Suppressor macrophage (primary cell): ENCODE measurements around the gene DNAJB5.
"Not testable (repeated sequence)": the region's sequence is repeated elsewhere in the genome, so short reads cannot be mapped to it uniquely, and the experiment has no call there.

Source experiments
- DNase-seq, 4 experiments: peaks; one replicate each; pipeline ENCODE4 v3.0.0-alpha.2; 2020 to 2022

The DNAJB5 gene

GRCh38 chr9:35000535-35001284, 11.2 kb downstream of the DNAJB5 start:
- no peak for DNase-seq

GRCh38 chr9:35001285-35001677, 11.7 kb downstream of the DNAJB5 start:
- DNase-seq = no peak

- DNase-seq = no peak
Observed at GRCh38 chr9:35001803-35002502, 12.4 kb downstream of the DNAJB5 start.

GRCh38 chr9:35002623-35003022, 13.1 kb downstream of the DNAJB5 start:
- no peak for DNase-seq

GRCh38 chr9:35004299-35004698, 14.8 kb downstream of the DNAJB5 start:
- not testable (repeated sequence) for DNase-seq

GRCh38 chr9:35010351-35010958, 20.9 kb downstream of the DNAJB5 start:
- DNase-seq = no peak

- DNase-seq = no peak
Observed at GRCh38 chr9:35014517-35014916, 25.0 kb downstream of the DNAJB5 start.

- DNase-seq = peak in 1 of 4 experiments; percentile 7
Observed at GRCh38 chr9:35023443-35023842, 33.9 kb downstream of the DNAJB5 start.

- no peak for DNase-seq
Observed at GRCh38 chr9:35026671-35027070, 37.1 kb downstream of the DNAJB5 start.

GRCh38 chr9:35027374-35027773, 37.8 kb downstream of the DNAJB5 start:
- no peak for DNase-seq

GRCh38 chr9:35027860-35028259, 38.3 kb downstream of the DNAJB5 start:
- no peak for DNase-seq

GRCh38 chr9:35028341-35028740, 38.8 kb downstream of the DNAJB5 start:
- no peak for DNase-seq

GRCh38 chr9:35029241-35029640, 39.7 kb downstream of the DNAJB5 start:
- no peak for DNase-seq

- DNase-seq = peak; percentile 11 to 38 (median 26)
Observed at GRCh38 chr9:35029852-35030251, 40.3 kb downstream of the DNAJB5 start.

GRCh38 chr9:35033101-35033500, 43.6 kb downstream of the DNAJB5 start:
- no peak for DNase-seq

GRCh38 chr9:35035851-35036701, 46.5 kb downstream of the DNAJB5 start:
- peak in 1 of 4 experiments; percentile 13 for DNase-seq

GRCh38 chr9:35042081-35042604, 52.6 kb downstream of the DNAJB5 start:
- DNase-seq = peak in 3 of 4 experiments; percentile 27 to 31 (median 28)

- no peak for DNase-seq
Observed at GRCh38 chr9:35042891-35043545, 53.5 kb downstream of the DNAJB5 start.

- no peak for DNase-seq
Observed at GRCh38 chr9:35044071-35044470, 54.5 kb downstream of the DNAJB5 start.
